ENCODE results near the gene PRDM5. TPM values are rescaled to one million over a fixed set of nuclear protein-coding genes. Genes with fewer than 3 reads are reported as not detected.

PRDM5 gene
- total and polyA plus RNA-seq, 2 donors from 2014 or later, result 2.6 to 9.1 TPM

DNA sequence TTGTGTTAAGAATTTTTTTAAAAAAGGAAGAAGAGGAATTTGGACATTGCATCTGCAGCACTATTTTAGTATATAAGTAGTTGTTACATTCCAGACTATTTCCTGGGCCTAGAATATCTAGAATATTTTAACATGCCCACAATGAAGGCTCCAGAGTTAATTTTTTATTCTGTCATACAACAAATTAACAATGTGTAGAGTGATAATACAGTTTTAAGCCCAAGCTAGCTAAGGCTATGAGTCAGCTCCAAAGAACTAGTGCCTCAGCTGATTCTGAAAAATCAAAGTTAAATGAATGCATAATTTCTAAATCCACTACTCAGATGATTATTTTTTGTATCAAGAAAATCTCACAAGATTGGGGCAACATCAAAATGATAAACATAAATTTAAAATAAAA, 231.4 kb downstream of the PRDM5 start:
- intact Hi-C loops (cut with DNase I), result no loop called here
- FAIRE-seq, result no peak
- Histone ChIP-seq H3K9ac (ENCODE audit: low read length in 3 of 3) (no peak overlapping the region), H3K4me3 (ENCODE audit: low read length in 3 of 3) (no peak overlapping the region), H3K9me3 (ENCODE audit: control insufficient read depth in 2 of 3, insufficient read depth in 1 of 3, low read length in 3 of 3) (no peaks in the 10 kb centered on the region), H3K27ac (ENCODE audit: low read depth in 2 of 2, low read length in 2 of 2) (no peak overlapping the region), H3K4me1 (ENCODE audit: control insufficient read depth in 2 of 3, insufficient read depth in 2 of 3, low read depth in 1 of 3, low read length in 3 of 3) (peaks cover 0 to 2% (median 0%) of the 10 kb centered on the region in 3 donors), H3K36me3 (ENCODE audit: control insufficient read depth in 2 of 3, insufficient read depth in 3 of 3, low read length in 3 of 3) (no peaks in the 10 kb centered on the region), H3K27me3 (ENCODE audit: control insufficient read depth, insufficient read depth, low read length) (no peaks in the 10 kb centered on the region)
- no peak for DNase-seq
- TF ChIP-seq, protein P1, sequence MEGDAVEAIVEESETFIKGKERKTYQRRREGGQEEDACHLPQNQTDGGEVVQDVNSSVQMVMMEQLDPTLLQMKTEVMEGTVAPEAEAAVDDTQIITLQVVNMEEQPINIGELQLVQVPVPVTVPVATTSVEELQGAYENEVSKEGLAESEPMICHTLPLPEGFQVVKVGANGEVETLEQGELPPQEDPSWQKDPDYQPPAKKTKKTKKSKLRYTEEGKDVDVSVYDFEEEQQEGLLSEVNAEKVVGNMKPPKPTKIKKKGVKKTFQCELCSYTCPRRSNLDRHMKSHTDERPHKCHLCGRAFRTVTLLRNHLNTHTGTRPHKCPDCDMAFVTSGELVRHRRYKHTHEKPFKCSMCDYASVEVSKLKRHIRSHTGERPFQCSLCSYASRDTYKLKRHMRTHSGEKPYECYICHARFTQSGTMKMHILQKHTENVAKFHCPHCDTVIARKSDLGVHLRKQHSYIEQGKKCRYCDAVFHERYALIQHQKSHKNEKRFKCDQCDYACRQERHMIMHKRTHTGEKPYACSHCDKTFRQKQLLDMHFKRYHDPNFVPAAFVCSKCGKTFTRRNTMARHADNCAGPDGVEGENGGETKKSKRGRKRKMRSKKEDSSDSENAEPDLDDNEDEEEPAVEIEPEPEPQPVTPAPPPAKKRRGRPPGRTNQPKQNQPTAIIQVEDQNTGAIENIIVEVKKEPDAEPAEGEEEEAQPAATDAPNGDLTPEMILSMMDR (IDR thresholded peaks at IDR 0.05; ENCODE audit: borderline replicate concordance, extremely low read depth, insufficient read depth), result no peak

DNA sequence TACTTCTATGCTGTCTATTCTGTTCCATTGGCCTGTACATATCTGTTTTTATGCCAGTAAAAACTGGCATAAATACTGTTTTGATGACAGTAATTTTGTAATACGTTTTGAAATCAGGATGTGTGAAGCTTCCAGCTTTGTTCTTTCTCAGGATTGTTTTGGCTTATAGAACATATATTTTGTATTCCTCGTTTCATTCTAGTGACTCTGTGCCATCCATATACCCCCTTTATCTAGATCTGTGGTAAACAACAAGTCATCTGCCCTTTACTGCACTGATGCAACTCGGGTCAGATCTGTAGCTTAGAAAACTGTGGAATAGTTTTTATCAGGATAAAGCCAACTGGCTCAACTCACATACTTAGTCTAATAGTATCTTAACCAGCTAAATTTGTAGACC, 233.7 kb downstream of the PRDM5 start:
- Histone ChIP-seq H3K4me3 (ENCODE audit: low read length in 3 of 3) (no peak overlapping the region), H3K36me3 (ENCODE audit: control insufficient read depth in 2 of 3, insufficient read depth in 3 of 3, low read length in 3 of 3) (no peaks in the 10 kb centered on the region), H3K27me3 (ENCODE audit: control insufficient read depth, insufficient read depth, low read length) (no peaks in the 10 kb centered on the region), H3K27ac (ENCODE audit: low read depth in 2 of 2, low read length in 2 of 2) (no peak overlapping the region), H3K9ac (ENCODE audit: low read length in 3 of 3) (no peak overlapping the region), H3K4me1 (ENCODE audit: control insufficient read depth in 2 of 3, insufficient read depth in 2 of 3, low read depth in 1 of 3, low read length in 3 of 3) (peaks cover 0 to 2% (median 0%) of the 10 kb centered on the region in 3 donors), H3K9me3 (ENCODE audit: control insufficient read depth in 2 of 3, insufficient read depth in 1 of 3, low read length in 3 of 3) (no peaks in the 10 kb centered on the region)
- DNase-seq (no peak), FAIRE-seq (no peak)
- TF ChIP-seq, protein P1 (IDR thresholded peaks at IDR 0.05; ENCODE audit: borderline replicate concordance, extremely low read depth, insufficient read depth), result no peak
- intact Hi-C loops (cut with DNase I), result no loop called here

DNA sequence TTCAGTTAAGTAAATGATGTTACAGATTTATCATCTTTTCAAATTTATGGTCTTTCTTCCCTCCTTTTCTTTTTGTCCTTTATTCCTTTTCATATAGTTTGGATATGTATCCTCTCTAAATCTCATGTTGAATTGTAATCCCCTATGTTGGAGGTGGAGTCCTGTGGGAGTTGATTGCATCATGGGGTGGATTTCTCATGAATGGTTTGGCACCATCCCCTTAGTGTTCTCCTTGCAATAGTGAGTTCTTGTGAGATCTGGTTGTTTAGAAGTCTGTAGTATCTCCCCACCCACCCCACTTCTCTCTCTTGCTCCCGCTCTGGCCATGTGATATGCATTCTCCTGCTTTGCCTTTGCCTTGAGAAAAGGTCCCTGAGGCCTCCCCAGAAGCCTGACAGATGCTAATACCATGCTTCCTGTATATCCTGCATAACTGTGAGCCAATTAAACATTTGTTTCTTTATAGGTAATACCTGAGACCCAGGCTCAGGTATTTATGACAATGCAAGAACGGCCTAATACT, 236.7 kb downstream of the PRDM5 start:
- FAIRE-seq (no peak), DNase-seq (no peak)

More for the DNA sequence above, 236.7 kb downstream of the PRDM5 start:
- no peak overlapping the region for H3K4me3 ChIP-seq (ENCODE audit: low read length in 3 of 3)
- no peaks in the 10 kb centered on the region for H3K4me1 ChIP-seq (ENCODE audit: control insufficient read depth in 2 of 3, insufficient read depth in 2 of 3, low read depth in 1 of 3, low read length in 3 of 3)
- H3K36me3 ChIP-seq (ENCODE audit: control insufficient read depth in 2 of 3, insufficient read depth in 3 of 3, low read length in 3 of 3), result no peaks in the 10 kb centered on the region
- intact Hi-C loops (cut with DNase I), result no loop called here
- H3K9ac ChIP-seq (ENCODE audit: low read length in 3 of 3), result no peak overlapping the region
- no peak overlapping the region for H3K27ac ChIP-seq (ENCODE audit: low read depth in 2 of 2, low read length in 2 of 2)
- TF ChIP-seq, protein P1 (IDR thresholded peaks at IDR 0.05; ENCODE audit: borderline replicate concordance, extremely low read depth, insufficient read depth), result no peak
- no peaks in the 10 kb centered on the region for H3K27me3 ChIP-seq (ENCODE audit: control insufficient read depth, insufficient read depth, low read length)
- H3K9me3 ChIP-seq (ENCODE audit: control insufficient read depth in 2 of 3, insufficient read depth in 1 of 3, low read length in 3 of 3), result no peaks in the 10 kb centered on the region
